AG09309 (cell line): ENCODE results near the gene ZRANB3.
"Not testable (repeated sequence)": the region's sequence is repeated elsewhere in the genome, so short reads cannot be mapped to it uniquely, and the experiment has no call there.

Experiments
- DNase-seq: peaks from one replicate; pipeline ENCODE4 v3.0.0-alpha.2; 2010; ENCODE audit warnings: low read depth
- H3K4me3 ChIP-seq: 2 replicates; pipeline ENCODE4 v1.5.1; 2011; ENCODE audit warnings: mild to moderate bottlenecking, low read depth, low read length, moderate library complexity; ENCODE audit not compliant: control insufficient read depth
- TF ChIP-seq, protein P1 (sequence below): IDR thresholded peaks from 2 replicates; pipeline ENCODE4 v1.5.1; 2011; ENCODE audit warnings: mild to moderate bottlenecking, low read depth, low read length, inconsistent platforms; ENCODE audit not compliant: insufficient read depth, control insufficient read depth; ENCODE audit errors: missing control alignments

The ZRANB3 gene

DNA sequence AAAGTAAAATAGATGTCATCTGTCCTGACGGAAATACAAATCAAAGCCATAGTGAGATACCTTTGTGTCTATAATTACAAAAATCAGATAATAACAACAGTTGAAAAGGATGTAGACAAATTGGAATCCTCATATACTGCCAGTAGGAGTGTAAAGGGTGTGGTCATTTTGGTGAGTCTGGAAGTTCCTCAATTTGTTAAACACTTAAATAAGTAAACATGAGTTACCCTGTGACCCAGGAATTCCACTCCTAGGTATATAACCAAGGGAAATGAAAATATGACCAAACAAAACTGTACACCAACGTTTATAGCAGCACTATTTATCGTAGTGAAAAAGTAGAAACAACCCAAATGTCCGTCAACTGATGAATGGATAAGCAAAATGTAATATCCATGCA lies 24.3 kb upstream of the ZRANB3 start:
- no peak for DNase-seq
- TF ChIP-seq, protein P1, sequence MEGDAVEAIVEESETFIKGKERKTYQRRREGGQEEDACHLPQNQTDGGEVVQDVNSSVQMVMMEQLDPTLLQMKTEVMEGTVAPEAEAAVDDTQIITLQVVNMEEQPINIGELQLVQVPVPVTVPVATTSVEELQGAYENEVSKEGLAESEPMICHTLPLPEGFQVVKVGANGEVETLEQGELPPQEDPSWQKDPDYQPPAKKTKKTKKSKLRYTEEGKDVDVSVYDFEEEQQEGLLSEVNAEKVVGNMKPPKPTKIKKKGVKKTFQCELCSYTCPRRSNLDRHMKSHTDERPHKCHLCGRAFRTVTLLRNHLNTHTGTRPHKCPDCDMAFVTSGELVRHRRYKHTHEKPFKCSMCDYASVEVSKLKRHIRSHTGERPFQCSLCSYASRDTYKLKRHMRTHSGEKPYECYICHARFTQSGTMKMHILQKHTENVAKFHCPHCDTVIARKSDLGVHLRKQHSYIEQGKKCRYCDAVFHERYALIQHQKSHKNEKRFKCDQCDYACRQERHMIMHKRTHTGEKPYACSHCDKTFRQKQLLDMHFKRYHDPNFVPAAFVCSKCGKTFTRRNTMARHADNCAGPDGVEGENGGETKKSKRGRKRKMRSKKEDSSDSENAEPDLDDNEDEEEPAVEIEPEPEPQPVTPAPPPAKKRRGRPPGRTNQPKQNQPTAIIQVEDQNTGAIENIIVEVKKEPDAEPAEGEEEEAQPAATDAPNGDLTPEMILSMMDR, result no peak
- no peak overlapping the region for H3K4me3 ChIP-seq

DNA sequence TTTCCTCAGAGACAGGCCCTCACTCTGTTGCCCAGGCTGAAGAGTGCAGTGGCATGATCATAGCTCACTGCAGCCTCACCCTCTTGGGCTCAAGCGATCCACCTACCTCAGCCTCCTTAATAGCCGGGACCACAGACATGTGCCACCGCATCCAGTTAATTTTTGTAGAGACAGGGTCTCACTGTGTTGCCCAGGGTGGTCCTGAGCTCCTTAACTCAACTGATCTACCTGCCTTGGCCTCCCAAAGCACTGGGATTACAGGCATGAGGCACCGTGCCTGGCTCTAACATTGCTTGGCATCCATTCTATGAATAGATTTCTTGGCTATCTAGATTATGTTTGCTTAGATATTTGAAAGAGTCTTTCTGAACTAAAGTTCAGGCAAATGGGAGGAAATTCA lies 21.9 kb upstream of the ZRANB3 start:
- DNase-seq, result no peak
- TF ChIP-seq, protein P1, result no peak
- H3K4me3 ChIP-seq, result no peak overlapping the region

DNA sequence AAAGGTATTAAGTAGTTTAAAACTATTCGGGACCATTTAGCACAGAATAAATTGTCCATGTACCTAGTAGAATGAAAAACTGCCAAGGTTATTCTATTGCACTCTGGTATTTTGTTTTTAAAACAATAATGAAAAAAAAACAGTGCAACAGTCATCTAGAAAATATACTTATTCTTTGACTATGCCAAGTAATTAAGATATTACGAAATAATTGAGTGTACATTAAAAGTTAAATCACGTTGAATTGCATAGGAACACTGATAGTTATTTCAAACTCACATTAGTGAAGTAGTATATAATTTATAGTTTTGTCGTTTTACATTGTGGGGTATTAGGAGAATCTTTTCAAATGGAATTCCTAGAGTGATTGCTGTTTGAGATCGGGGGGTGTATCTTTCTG lies 20.3 kb upstream of the ZRANB3 start:
- TF ChIP-seq, protein P1, result no peak
- H3K4me3 ChIP-seq, result no peak overlapping the region
- DNase-seq, result no peak

DNA sequence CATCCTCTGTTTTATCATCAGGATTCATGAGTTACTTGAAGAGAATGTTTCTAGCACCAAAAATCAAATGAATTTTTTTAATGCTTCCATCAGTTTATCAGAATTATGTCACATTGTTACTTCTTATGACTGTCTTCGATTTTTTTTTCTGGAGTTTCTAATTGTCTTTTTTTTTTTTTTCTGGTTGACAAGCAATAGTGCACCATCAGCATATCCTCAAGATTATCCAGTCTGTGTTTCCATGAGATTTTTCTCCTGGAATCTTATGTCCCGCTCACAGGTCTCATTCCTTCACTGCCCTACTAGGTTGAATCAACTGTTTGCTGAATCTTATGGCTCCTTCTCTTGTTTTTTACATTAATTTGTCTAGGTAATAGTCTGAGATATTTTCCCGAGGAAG lies 16.3 kb upstream of the ZRANB3 start:
- DNase-seq, result no peak
- TF ChIP-seq, protein P1, result no peak
- no peak overlapping the region for H3K4me3 ChIP-seq

DNA sequence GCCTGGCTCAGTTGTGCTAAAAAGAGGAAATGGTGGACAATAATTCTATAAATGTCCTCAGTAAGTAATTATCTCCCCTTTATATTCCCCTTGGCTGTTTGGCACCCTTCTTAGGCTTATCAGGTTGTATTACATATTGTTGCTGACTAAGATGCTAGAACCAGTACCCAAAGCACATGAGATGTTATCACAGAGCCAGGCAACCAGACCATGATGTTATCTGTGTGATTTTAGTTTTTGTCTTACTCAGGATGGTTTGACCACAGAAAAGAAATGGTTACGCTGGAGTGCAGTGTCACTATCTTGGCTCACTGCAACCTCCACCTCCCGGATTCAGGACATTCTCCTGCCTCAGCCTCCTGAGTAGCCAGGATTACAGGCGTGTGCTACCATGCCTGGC lies 15.4 kb upstream of the ZRANB3 start:
- TF ChIP-seq, protein P1, result no peak
- no peak overlapping the region for H3K4me3 ChIP-seq
- no peak for DNase-seq

DNA sequence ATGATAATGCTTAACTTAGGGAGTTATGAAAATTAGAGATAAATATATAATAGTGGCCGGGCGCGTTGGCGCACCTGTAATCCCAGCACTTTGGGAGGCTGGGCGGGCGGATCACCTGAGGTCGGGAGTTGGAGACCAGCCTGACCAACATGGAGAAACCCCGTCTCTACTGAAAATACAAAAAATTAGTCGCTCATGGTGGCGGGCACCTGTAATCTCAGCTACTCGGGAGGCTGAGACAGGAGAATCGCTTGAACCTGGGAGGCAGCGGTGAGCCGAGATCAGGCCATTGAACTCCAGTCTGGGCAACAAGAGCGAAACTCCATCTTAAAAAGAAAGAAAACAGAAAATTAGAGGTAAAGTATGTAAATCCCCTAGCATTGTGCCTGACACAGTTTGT lies 2.5 kb upstream of the ZRANB3 start:
- not testable (repeated sequence) for H3K4me3 ChIP-seq, DNase-seq

DNA sequence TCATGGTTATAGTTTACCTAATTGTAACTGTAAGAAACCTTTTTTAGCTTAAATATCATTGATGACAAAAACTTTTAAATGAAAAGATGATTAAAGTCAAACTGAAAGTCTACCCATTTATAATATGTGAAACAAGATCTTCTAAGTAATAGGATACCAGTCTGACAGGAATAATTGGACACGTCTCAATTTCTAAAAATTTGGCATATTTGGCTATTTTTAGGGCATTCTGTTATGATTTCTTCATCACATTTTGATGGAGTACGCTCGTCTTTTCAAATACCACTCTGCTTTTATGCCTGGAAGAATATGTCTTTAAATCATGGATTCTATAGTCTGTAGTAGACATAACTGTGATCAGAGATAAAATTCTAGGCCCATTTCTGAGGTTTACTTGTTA lies 1.6 kb upstream of the ZRANB3 start:
- TF ChIP-seq, protein P1, result no peak
- peak overlapping the region; percentile 98; the same call in 1 of the 2 replicates for H3K4me3 ChIP-seq
- no peak for DNase-seq
